ENCODE data around the gene ADAM8. TPM values are rescaled to one million over a fixed set of nuclear protein-coding genes. Genes with fewer than 3 reads are reported as not detected.

The ADAM8 gene
- polyA plus RNA-seq, 1 donor (not counting 4 experiments of a cell fraction or from before 2014, with no cell fraction given), result 42.0 TPM

DNA sequence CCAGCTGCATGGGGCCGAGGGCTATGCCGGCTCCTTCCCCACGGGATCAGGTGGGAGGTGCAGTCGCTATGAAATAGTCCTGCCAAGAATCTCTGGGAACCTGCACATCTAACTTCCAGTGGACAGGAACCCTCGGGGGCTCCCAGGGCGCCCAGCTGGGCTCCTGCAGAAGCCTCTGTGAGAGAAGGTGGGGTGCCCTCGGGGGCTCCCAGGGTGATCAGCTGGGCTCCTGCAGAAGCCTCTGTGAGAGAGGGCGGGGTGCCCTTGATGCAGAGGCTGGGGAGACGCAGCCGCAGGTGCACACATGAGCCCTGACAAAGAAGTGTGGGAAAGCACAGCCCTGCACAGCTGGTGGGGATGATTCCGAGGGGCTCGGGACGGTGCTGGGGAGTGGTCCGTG lies 33.1 kb downstream of the ADAM8 start:
- H3K9me3 ChIP-seq (ENCODE audit: control insufficient read depth, low read depth, low read length), result no peaks in the 10 kb centered on the region
- no peak overlapping the region for H2AFZ ChIP-seq (ENCODE audit: control insufficient read depth, low read length)
- H3K4me1 ChIP-seq (ENCODE audit: control insufficient read depth, extremely low read depth, insufficient read depth, low read length), result peaks cover 12% of the 10 kb centered on the region
- H3K9ac ChIP-seq (ENCODE audit: control insufficient read depth, extremely low read depth, insufficient read depth, low read length), result no peak overlapping the region
- H3K36me3 ChIP-seq (ENCODE audit: control insufficient read depth in 2 of 2, extremely low read depth in 1 of 2, insufficient read depth in 2 of 2, low read length in 2 of 2), result no peaks in the 10 kb centered on the region
- no peak overlapping the region for H3K4me3 ChIP-seq (ENCODE audit: control insufficient read depth in 2 of 3, extremely low read depth in 1 of 3, insufficient read depth in 2 of 3, low read depth in 1 of 3, low read length in 3 of 3)
- no peaks in the 10 kb centered on the region for H3K9me1 ChIP-seq (ENCODE audit: control insufficient read depth, extremely low read depth, insufficient read depth, low read length)
- H3K4me2 ChIP-seq (ENCODE audit: control insufficient read depth, extremely low read depth, insufficient read depth, low read depth, low read length), result no peak overlapping the region
- DNase-seq (ENCODE audit: low read depth, low spot score), result no peak
- no peak for FAIRE-seq
- H3K27ac ChIP-seq (ENCODE audit: control insufficient read depth, insufficient read depth, low read length), result no peak overlapping the region
- no peaks in the 10 kb centered on the region for H3K79me2 ChIP-seq (ENCODE audit: control insufficient read depth, insufficient read depth, low read length)
- peaks cover 66% of the 10 kb centered on the region for H3K27me3 ChIP-seq (ENCODE audit: control insufficient read depth, extremely low read depth, insufficient read depth, low read length)
- H4K20me1 ChIP-seq (ENCODE audit: control insufficient read depth, extremely low read depth, insufficient read depth, low read length), result no peaks in the 10 kb centered on the region
- no peak for TF ChIP-seq EZH2 (IDR thresholded peaks at IDR 0.05; ENCODE audit: low read length)
- dilution Hi-C loops (cut with MboI; ENCODE audit: extremely low pct_ligation_motif_present, low sequenced_read_pairs), result no loop called here

DNA sequence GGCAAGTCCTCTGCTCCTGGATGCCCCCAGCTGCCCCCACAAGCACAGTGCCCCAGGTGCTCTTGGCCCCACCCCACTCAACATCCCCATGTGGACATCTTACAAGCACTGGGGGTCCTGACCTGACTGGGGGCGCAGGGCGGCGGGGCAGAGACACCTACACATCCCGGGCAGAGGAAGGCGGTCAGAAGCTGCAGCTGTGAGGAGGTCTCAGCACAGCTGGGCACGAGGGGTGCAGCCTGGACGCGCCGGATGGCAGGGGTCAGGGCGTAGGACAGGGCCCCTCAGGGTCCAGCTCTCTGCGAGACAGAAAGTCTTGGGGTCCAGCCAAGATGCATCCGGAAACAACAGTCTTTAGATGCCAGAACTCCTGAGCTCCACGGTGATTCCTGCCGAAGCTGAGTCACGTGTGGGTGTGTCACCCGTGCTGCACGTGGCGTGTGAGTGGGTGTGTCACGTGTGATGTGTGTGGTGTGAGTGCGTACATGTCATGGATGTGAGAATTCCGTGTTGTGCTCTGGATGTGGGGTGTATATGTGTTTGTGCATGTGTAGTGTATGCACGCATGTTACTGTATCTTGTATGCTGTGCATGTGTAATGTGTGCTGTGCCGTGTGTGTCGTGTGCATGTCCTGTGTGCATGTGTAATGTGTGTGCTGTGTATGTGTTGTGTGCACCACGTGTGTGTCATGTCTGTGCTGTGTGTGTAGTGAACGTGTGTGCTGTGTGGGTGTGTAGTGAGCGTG lies 33.9 kb downstream of the ADAM8 start:
- no peak overlapping the region for H2AFZ ChIP-seq (ENCODE audit: control insufficient read depth, low read length)
- H3K4me1 ChIP-seq (ENCODE audit: control insufficient read depth, extremely low read depth, insufficient read depth, low read length), result peaks cover 12% of the 10 kb centered on the region
- no peak overlapping the region for H3K9ac ChIP-seq (ENCODE audit: control insufficient read depth, extremely low read depth, insufficient read depth, low read length)
- H4K20me1 ChIP-seq (ENCODE audit: control insufficient read depth, extremely low read depth, insufficient read depth, low read length), result no peaks in the 10 kb centered on the region
- dilution Hi-C loops (cut with MboI; ENCODE audit: extremely low pct_ligation_motif_present, low sequenced_read_pairs), result no loop called here
- no peak overlapping the region for H3K4me3 ChIP-seq (ENCODE audit: control insufficient read depth in 2 of 3, extremely low read depth in 1 of 3, insufficient read depth in 2 of 3, low read depth in 1 of 3, low read length in 3 of 3)
- FAIRE-seq, result peak; percentile 60
- H3K36me3 ChIP-seq (ENCODE audit: control insufficient read depth in 2 of 2, extremely low read depth in 1 of 2, insufficient read depth in 2 of 2, low read length in 2 of 2), result no peaks in the 10 kb centered on the region
- no peak for DNase-seq (ENCODE audit: low read depth, low spot score)
- H3K4me2 ChIP-seq (ENCODE audit: control insufficient read depth, extremely low read depth, insufficient read depth, low read depth, low read length), result no peak overlapping the region
- TF ChIP-seq, protein P1, sequence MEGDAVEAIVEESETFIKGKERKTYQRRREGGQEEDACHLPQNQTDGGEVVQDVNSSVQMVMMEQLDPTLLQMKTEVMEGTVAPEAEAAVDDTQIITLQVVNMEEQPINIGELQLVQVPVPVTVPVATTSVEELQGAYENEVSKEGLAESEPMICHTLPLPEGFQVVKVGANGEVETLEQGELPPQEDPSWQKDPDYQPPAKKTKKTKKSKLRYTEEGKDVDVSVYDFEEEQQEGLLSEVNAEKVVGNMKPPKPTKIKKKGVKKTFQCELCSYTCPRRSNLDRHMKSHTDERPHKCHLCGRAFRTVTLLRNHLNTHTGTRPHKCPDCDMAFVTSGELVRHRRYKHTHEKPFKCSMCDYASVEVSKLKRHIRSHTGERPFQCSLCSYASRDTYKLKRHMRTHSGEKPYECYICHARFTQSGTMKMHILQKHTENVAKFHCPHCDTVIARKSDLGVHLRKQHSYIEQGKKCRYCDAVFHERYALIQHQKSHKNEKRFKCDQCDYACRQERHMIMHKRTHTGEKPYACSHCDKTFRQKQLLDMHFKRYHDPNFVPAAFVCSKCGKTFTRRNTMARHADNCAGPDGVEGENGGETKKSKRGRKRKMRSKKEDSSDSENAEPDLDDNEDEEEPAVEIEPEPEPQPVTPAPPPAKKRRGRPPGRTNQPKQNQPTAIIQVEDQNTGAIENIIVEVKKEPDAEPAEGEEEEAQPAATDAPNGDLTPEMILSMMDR (optimal IDR thresholded peaks at IDR 0.05 in 1 of 3, IDR thresholded peaks at IDR 0.05 in 1 of 3, conservative IDR thresholded peaks at IDR 0.05 in 1 of 3; ENCODE audit: extremely low read depth in 1 of 3, insufficient read depth in 2 of 3, low read length in 3 of 3), result no peak
- TF ChIP-seq EZH2 (IDR thresholded peaks at IDR 0.05; ENCODE audit: low read length), result no peak
- peaks cover 74% of the 10 kb centered on the region for H3K27me3 ChIP-seq (ENCODE audit: control insufficient read depth, extremely low read depth, insufficient read depth, low read length)
- H3K79me2 ChIP-seq (ENCODE audit: control insufficient read depth, insufficient read depth, low read length), result no peaks in the 10 kb centered on the region
- no peaks in the 10 kb centered on the region for H3K9me1 ChIP-seq (ENCODE audit: control insufficient read depth, extremely low read depth, insufficient read depth, low read length)
- H3K9me3 ChIP-seq (ENCODE audit: control insufficient read depth, low read depth, low read length), result no peaks in the 10 kb centered on the region
- no peak overlapping the region for H3K27ac ChIP-seq (ENCODE audit: control insufficient read depth, insufficient read depth, low read length)

Data from keratinocyte (primary cell).